ENCODE measurements around the gene ID4. TPM values are rescaled to one million over a fixed set of nuclear protein-coding genes. Genes with fewer than 3 reads are reported as not detected.
"Not testable (repeated sequence)": the region's sequence is repeated elsewhere in the genome, so short reads cannot be mapped to it uniquely, and the experiment has no call there.

ID4 gene
- total RNA-seq, 2 donors from 2014 or later = 2.4 to 5.3 TPM

GRCh38 chr6:19852090-19852457, 14.9 kb downstream of the ID4 start:
- Histone ChIP-seq H3K36me3 (no peaks in the 10 kb centered on the region), H3K4me1 (no peaks in the 10 kb centered on the region), H3K4me3 (no peak overlapping the region), H3K9me3 (no peaks in the 10 kb centered on the region), H3K9ac (ENCODE audit: low read depth in 2 of 2, low read length in 2 of 2) (no peak overlapping the region), H3K27me3 (no peaks in the 10 kb centered on the region), H3K27ac (no peak overlapping the region)
- intact Hi-C loops (cut with DNase I) = loop anchor here (10.0 kb wide), 2 partner anchors 1107 to 1257 kb away; no protein-coding TSS in a partner anchor
- DNase-seq = no peak
- TF ChIP-seq, protein P1, sequence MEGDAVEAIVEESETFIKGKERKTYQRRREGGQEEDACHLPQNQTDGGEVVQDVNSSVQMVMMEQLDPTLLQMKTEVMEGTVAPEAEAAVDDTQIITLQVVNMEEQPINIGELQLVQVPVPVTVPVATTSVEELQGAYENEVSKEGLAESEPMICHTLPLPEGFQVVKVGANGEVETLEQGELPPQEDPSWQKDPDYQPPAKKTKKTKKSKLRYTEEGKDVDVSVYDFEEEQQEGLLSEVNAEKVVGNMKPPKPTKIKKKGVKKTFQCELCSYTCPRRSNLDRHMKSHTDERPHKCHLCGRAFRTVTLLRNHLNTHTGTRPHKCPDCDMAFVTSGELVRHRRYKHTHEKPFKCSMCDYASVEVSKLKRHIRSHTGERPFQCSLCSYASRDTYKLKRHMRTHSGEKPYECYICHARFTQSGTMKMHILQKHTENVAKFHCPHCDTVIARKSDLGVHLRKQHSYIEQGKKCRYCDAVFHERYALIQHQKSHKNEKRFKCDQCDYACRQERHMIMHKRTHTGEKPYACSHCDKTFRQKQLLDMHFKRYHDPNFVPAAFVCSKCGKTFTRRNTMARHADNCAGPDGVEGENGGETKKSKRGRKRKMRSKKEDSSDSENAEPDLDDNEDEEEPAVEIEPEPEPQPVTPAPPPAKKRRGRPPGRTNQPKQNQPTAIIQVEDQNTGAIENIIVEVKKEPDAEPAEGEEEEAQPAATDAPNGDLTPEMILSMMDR (IDR thresholded peaks at IDR 0.05) = no peak

- Histone ChIP-seq H3K4me3 (no peak overlapping the region), H3K9ac (ENCODE audit: low read depth in 2 of 2, low read length in 2 of 2) (no peak overlapping the region), H3K27me3 (no peaks in the 10 kb centered on the region), H3K36me3 (no peaks in the 10 kb centered on the region), H3K4me1 (no peaks in the 10 kb centered on the region), H3K27ac (no peak overlapping the region), H3K9me3 (no peaks in the 10 kb centered on the region)
- intact Hi-C loops (cut with DNase I) = loop anchor here (10.0 kb wide), 2 partner anchors 1108 to 1258 kb away; no protein-coding TSS in a partner anchor
- no peak for DNase-seq
- TF ChIP-seq, protein P1 (IDR thresholded peaks at IDR 0.05) = no peak
These were observed 15.8 kb downstream of the ID4 start for GRCh38 chr6:19852927-19853326.

DNA sequence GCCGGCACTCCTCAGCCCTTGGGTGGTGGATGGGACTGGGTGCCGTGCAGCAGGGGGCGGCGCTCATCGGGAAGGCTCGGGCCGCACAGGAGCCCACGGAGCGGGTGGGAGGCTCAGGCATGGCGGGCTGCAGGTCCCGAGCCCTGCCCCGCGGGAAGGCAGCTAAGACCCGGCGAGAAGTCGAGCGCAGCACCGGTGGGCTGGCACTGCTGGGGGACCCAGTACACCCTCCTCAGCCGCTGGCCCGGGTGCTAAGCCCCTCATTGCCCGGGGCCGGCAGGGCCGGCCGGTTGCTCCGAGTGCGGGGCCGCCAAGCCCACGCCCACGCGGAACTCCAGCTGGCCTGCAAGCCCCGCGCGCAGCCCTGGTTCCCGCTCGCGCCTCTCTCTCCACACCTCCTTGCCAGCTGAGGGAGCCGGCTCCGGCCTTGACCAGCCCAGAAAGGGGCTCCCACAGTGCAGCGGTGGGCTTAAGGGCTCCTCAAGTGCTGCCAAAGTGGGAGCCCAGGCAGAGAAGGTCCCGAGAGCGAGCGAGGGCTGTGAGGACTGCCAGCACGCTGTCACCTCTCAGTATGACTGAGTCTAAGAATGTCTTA, 17.3 kb downstream of the ID4 start:
- not testable (repeated sequence) for H3K27ac ChIP-seq; H3K27me3 ChIP-seq; H3K4me1 ChIP-seq; H3K4me3 ChIP-seq; H3K9ac ChIP-seq (ENCODE audit: low read depth in 2 of 2, low read length in 2 of 2); H3K9me3 ChIP-seq; DNase-seq; H3K36me3 ChIP-seq
- intact Hi-C loops (cut with DNase I) = loop anchor here (10.0 kb wide), 2 partner anchors 1110 to 1260 kb away; no protein-coding TSS in a partner anchor

DNA sequence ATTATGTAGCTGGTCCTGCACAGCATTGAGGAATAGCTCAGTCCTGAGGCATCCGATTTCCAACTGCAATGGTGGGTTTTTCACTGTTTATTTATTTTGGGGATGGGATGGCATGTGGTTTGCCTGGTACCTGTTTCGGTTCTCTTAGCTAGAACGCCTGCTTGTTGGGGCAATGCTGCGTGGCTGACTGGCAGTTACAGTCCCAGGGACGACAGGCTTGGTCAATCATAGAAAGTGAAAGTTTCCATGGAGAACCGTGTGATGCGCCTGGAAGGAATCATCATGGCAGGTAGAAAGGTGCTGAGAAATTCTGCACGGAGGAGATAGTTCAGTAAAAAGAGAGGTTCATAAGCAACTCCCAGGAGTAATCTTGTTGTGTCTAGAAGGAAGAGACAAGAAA, 18.4 kb downstream of the ID4 start:
- intact Hi-C loops (cut with DNase I) = loop anchor here (10.0 kb wide), 2 partner anchors 1111 to 1261 kb away; no protein-coding TSS in a partner anchor

GRCh38 chr6:19857139-19857538, 20.0 kb downstream of the ID4 start:
- no peak for DNase-seq
- Histone ChIP-seq H3K27me3 (no peaks in the 10 kb centered on the region), H3K4me1 (no peaks in the 10 kb centered on the region), H3K9me3 (no peaks in the 10 kb centered on the region), H3K4me3 (no peak overlapping the region), H3K27ac (no peak overlapping the region), H3K36me3 (no peaks in the 10 kb centered on the region), H3K9ac (ENCODE audit: low read depth in 2 of 2, low read length in 2 of 2) (no peak overlapping the region)
- intact Hi-C loops (cut with DNase I) = loop anchor here (10.0 kb wide), 2 partner anchors 1112 to 1262 kb away; no protein-coding TSS in a partner anchor
- TF ChIP-seq, protein P1 (IDR thresholded peaks at IDR 0.05) = no peak

More for the DNA sequence above, 18.4 kb downstream of the ID4 start:
- no peaks in the 10 kb centered on the region for H3K9me3 ChIP-seq
- no peak overlapping the region for H3K4me3 ChIP-seq
- no peaks in the 10 kb centered on the region for H3K4me1 ChIP-seq
- TF ChIP-seq, protein P1 (IDR thresholded peaks at IDR 0.05) = no peak
- no peak overlapping the region for H3K9ac ChIP-seq (ENCODE audit: low read depth in 2 of 2, low read length in 2 of 2)
- H3K36me3 ChIP-seq = no peaks in the 10 kb centered on the region
- H3K27ac ChIP-seq = no peak overlapping the region
- no peak for DNase-seq
- no peaks in the 10 kb centered on the region for H3K27me3 ChIP-seq

- no peak overlapping the region for H3K4me3 ChIP-seq
- no peak overlapping the region for H3K9ac ChIP-seq (ENCODE audit: low read depth in 2 of 2, low read length in 2 of 2)
- H3K9me3 ChIP-seq = no peaks in the 10 kb centered on the region
- intact Hi-C loops (cut with DNase I) = loop anchor here (10.0 kb wide), 2 partner anchors 1113 to 1263 kb away; no protein-coding TSS in a partner anchor
- DNase-seq = no peak
- no peaks in the 10 kb centered on the region for H3K36me3 ChIP-seq
- H3K27me3 ChIP-seq = no peaks in the 10 kb centered on the region
- H3K27ac ChIP-seq = no peak overlapping the region
- TF ChIP-seq, protein P1 (IDR thresholded peaks at IDR 0.05) = no peak
- H3K4me1 ChIP-seq = no peaks in the 10 kb centered on the region
These were observed 20.5 kb downstream of the ID4 start for GRCh38 chr6:19857703-19858102.

Measured in colonic mucosa (tissue), 4 donors.